CD8-positive, alpha-beta memory T cell (primary cell): ENCODE results near the gene KLHDC8B. TPM values are rescaled to one million over a fixed set of nuclear protein-coding genes. Genes with fewer than 3 reads are reported as not detected.
"Not testable (repeated sequence)": the region's sequence is repeated elsewhere in the genome, so short reads cannot be mapped to it uniquely, and the experiment has no call there.

Source experiments
- CTCF ChIA-PET: fragments of 350-600 bp; sonication (Branson Sonifier 250); formaldehyde crosslinking; loops from one replicate; lab custom pipeline; 2021; ENCODE audit warnings: antibody characterized with exemption; lab: Charles Lee
- POLR2A ChIA-PET: fragments of 350-600 bp; sonication (Branson Sonifier 250); formaldehyde crosslinking; loops from one replicate; lab custom pipeline; 2021; ENCODE audit warnings: antibody characterized with exemption; lab: Charles Lee
- DNase-seq, 5 donors: peaks; one replicate each; pipeline versions ENCODE4 v3.0.0 to v3.0.0-alpha.2; 2020 to 2022; ENCODE audit warnings: mixed read lengths in 1 of 5
- H3K27ac ChIP-seq: one replicate; pipeline ENCODE4 v1.7.0; 2013; ENCODE audit warnings: low read depth, mild to moderate bottlenecking, low read length, moderate library complexity
- H3K27me3 ChIP-seq: 2 replicates; pipeline ENCODE4 v1.7.0; 2013; ENCODE audit warnings: low read length, mild to moderate bottlenecking; ENCODE audit not compliant: insufficient read depth, poor library complexity, severe bottlenecking
- H3K36me3 ChIP-seq: 2 replicates; pipeline ENCODE4 v1.7.0; 2013; ENCODE audit warnings: mild to moderate bottlenecking, low read length, moderate library complexity; ENCODE audit not compliant: insufficient read depth
- H3K4me1 ChIP-seq: 2 replicates; pipeline ENCODE4 v1.7.0; 2013; ENCODE audit warnings: mild to moderate bottlenecking, low read length, moderate library complexity; ENCODE audit not compliant: insufficient read depth
- H3K4me3 ChIP-seq: 2 replicates; pipeline ENCODE4 v1.7.0; 2013; ENCODE audit warnings: mild to moderate bottlenecking, low read length
- H3K9me3 ChIP-seq: 2 replicates; pipeline ENCODE4 v1.7.0; 2013; ENCODE audit warnings: mild to moderate bottlenecking, low read length
- H3K27ac Mint-ChIP-seq, 8 donors: one replicate each; pipeline ENCODE4 v1.8.0; 2020 to 2021; ENCODE audit warnings: mixed read lengths in 8 of 8, mild to moderate bottlenecking in 6 of 8, inconsistent platforms in 3 of 8, moderate library complexity in 3 of 8
- H3K27me3 Mint-ChIP-seq, 2 donors: one replicate each; pipeline ENCODE4 v1.8.0; 2020 to 2021; ENCODE audit warnings: mixed read lengths in 2 of 2, mild to moderate bottlenecking in 1 of 2, moderate library complexity in 1 of 2
- H3K36me3 Mint-ChIP-seq, 3 donors: one replicate each; pipeline ENCODE4 v1.8.0; 2020 to 2021; ENCODE audit warnings: mixed read lengths in 3 of 3, inconsistent platforms in 1 of 3, mild to moderate bottlenecking in 1 of 3
- H3K4me1 Mint-ChIP-seq, 3 donors: one replicate each; pipeline ENCODE4 v1.8.0; 2020 to 2021; ENCODE audit warnings: mixed read lengths in 3 of 3, inconsistent platforms in 1 of 3, mild to moderate bottlenecking in 1 of 3
- H3K4me3 Mint-ChIP-seq, 7 donors: one replicate each; pipeline ENCODE4 v1.8.0; 2020 to 2021; ENCODE audit warnings: mixed read lengths in 7 of 7, mild to moderate bottlenecking in 6 of 7, moderate library complexity in 4 of 7, inconsistent platforms in 2 of 7
- H3K9me3 Mint-ChIP-seq, 5 donors: one replicate each; pipeline ENCODE4 v1.8.0; 2020 to 2022; ENCODE audit warnings: mixed read lengths in 5 of 5, mild to moderate bottlenecking in 3 of 5, moderate library complexity in 2 of 5, inconsistent platforms in 1 of 5
- polyA plus RNA-seq: library from polyadenylated mRNA; unstranded; fragments of 300-500 nt; fragmentation: Illumina TruSeq; gene quantifications from one replicate; pipeline ENCODE4 v1.2.3, GENCODE V29; 2021
- total RNA-seq, 2 experiments: library from RNA; stranded (reverse); gene quantifications; one replicate each; pipeline ENCODE4 v1.2.3, GENCODE V29; 2021

KLHDC8B gene
- total and polyA plus RNA-seq, 3 experiments from 2014 or later: 3.0 to 4.1 (median 3.5) TPM

DNA sequence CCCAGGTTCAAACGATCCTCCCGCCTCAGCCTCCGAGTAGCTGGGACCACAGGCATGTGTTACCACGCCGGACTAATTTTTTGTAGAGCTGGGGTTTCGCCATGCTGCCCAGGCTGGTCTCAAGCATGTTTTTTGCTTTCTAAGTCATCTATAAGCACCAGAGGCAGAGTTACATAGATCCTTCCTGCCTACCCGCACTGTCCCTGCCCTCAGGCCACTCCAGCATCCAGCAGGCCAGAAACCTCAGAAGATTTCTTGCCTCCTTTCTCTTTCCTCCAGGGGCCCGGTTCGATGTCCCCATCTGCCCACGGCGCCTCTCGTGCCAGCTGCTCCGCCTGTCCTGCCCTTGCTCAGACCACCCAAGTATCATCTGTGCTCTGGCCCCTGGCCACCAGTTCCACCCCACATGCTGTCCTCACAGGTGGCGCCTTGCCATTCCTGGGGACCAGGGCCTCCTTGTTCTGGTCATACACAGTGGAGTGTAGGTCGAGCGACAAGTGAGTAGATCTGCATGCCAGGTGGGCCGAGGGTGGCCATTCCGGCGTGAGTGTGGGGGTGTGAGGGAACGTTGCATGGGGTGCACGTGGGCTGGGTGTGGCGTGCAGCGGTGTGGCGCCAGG is 27.3 kb downstream of the KLHDC8B start:
- Mint-ChIP-seq H3K27ac (peak overlapping the region in 1 of 8 donors; percentile 36), H3K4me3 (no peak overlapping the region), H3K27me3 (peaks cover 11 to 22% of the 10 kb centered on the region in 2 donors), H3K4me1 (no peaks in the 10 kb centered on the region), H3K9me3 (no peaks in the 10 kb centered on the region), H3K36me3 (no peaks in the 10 kb centered on the region)
- Histone ChIP-seq H3K36me3 (no peaks in the 10 kb centered on the region), H3K27ac (no peak overlapping the region), H3K4me3 (no peak overlapping the region), H3K27me3 (no peaks in the 10 kb centered on the region), H3K4me1 (no peaks in the 10 kb centered on the region), H3K9me3 (no peaks in the 10 kb centered on the region)
- no peak for DNase-seq
- ChIA-PET CTCF (no interaction called here), POLR2A (no interaction called here)

DNA sequence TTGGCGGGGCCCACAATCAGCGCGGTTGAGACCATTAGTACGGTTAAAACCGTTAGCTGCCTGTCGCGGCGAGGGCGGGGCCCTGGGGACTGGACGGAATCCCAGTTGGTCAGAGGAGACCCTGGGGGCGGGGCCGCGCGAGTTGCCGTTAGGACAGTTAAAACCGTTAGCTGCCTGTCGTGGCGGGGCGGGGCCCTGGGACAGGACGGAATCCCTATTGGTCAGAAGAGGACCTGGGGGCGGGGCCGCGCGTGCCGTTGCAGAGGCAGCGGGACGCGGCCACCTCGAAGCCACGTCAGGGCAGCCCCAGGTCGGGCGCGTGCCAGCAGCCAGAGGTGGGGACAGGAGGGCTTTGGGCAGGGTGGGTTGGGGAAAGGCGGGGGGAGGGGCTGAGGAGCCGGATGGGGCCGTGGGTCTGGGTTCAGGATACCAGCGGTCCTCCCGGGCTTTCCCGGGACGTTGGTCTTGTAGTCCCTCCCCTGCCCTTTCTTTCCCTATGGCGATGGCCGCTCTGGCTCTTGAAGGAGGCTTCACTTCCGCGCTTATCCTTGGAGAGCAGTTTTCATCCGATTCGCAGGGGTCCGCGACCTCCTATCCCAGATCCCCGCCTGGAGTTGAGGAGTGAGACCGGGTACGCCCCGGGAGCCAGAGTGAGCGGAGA is 28.0 kb downstream of the KLHDC8B start:
- POLR2A ChIA-PET: no interaction called here
- Mint-ChIP-seq H3K4me1 (no peaks in the 10 kb centered on the region), H3K9me3 (no peaks in the 10 kb centered on the region)

DNA sequence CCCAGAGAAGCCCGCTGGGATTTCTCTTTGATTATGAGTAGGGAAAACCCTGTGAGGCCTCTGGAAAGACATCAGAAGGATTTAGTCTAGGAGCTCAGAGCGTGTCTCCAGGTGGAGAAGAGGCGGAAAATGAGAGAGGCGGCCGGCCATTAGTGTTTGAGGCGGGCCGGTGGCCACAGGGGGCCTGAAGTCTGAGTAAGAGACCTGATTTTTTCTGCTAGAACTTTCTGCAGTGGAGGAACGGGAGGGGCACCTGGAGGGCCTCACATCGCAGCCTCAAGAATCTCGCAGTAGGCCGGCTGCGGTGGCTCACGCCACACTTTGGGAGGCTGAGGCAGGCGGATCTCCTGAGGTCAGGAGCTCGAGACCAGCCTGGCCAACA is 28.5 kb downstream of the KLHDC8B start:
- Histone ChIP-seq H3K27ac (no peak overlapping the region), H3K36me3 (no peaks in the 10 kb centered on the region), H3K27me3 (no peaks in the 10 kb centered on the region), H3K4me1 (no peaks in the 10 kb centered on the region), H3K4me3 (no peak overlapping the region), H3K9me3 (no peaks in the 10 kb centered on the region)
- Mint-ChIP-seq H3K27ac (no peak overlapping the region), H3K4me1 (no peaks in the 10 kb centered on the region), H3K36me3 (no peaks in the 10 kb centered on the region), H3K27me3 (peaks cover 11 to 25% of the 10 kb centered on the region in 2 donors), H3K9me3 (no peaks in the 10 kb centered on the region), H3K4me3 (no peak overlapping the region)
- ChIA-PET CTCF (no interaction called here), POLR2A (no interaction called here)
- no peak for DNase-seq

More for the DNA sequence above, 28.0 kb downstream of the KLHDC8B start:
- no peak overlapping the region for H3K27ac Mint-ChIP-seq
- no peaks in the 10 kb centered on the region for H3K27me3 ChIP-seq
- no peak for DNase-seq
- no peaks in the 10 kb centered on the region for H3K4me1 ChIP-seq
- no peaks in the 10 kb centered on the region for H3K9me3 ChIP-seq
- H3K4me3 Mint-ChIP-seq: no peak overlapping the region
- CTCF ChIA-PET: no interaction called here
- no peak overlapping the region for H3K4me3 ChIP-seq
- H3K27ac ChIP-seq: no peak overlapping the region
- no peaks in the 10 kb centered on the region for H3K36me3 ChIP-seq
- peaks cover 11 to 24% of the 10 kb centered on the region in 2 donors for H3K27me3 Mint-ChIP-seq
- no peaks in the 10 kb centered on the region for H3K36me3 Mint-ChIP-seq

DNA sequence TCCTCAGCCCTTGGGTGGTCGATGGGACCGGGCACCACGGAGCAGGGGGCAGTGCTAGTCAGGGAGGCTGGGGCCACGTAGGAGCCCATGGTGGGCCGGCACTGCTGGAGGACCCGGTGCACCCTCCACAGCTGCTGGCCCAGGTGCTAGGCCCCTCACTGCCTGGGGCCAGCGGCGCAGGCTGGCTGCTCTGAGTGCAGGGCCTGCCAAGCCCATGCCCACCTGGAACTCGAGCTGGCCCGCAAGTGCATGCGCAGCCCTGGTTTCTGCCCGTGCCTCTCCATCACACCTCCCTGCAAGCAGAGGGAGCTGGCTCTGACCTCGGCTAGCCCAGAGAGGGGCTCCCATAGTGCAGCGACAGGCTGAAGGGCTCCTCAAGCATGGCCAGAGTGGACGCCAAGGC is 42.1 kb downstream of the KLHDC8B start:
- Mint-ChIP-seq H3K4me3 (no peak overlapping the region), H3K36me3 (no peaks in the 10 kb centered on the region), H3K27ac (no peak overlapping the region), H3K4me1 (no peaks in the 10 kb centered on the region), H3K9me3 (no peaks in the 10 kb centered on the region), H3K27me3 (peaks cover 1 to 13% of the 10 kb centered on the region in 2 donors)
- CTCF ChIA-PET: no interaction called here
- Histone ChIP-seq H3K4me3 (no peak overlapping the region), H3K36me3 (no peaks in the 10 kb centered on the region), H3K27ac (no peak overlapping the region), H3K4me1 (no peaks in the 10 kb centered on the region), H3K9me3 (no peaks in the 10 kb centered on the region), H3K27me3 (no peaks in the 10 kb centered on the region)
- POLR2A ChIA-PET: interaction anchor here (0.6 kb wide), 1 partner anchor 33 kb away, joined by 7 read pairs; no protein-coding TSS in a partner anchor
- no peak for DNase-seq

DNA sequence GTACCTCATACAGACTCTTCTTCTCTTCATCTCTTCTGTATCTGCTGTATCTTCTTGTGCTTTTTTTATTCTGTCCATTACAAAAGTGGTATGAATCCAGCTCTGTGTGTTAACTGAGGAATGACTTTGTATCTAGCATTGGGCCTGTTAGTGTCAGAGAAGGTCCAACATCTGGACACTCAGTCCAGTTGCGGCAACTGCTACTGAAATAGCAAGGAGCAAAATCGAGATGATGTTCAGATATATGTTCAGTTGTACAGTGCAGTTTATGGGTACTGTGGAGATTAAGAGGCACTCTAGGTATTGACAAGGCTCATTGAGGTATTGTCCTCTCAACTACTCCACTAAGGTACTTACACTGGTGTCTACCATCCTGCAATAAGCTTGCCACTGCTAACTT is 42.6 kb downstream of the KLHDC8B start:
- H3K36me3 Mint-ChIP-seq: no peaks in the 10 kb centered on the region
- H3K27me3 Mint-ChIP-seq: peaks cover 0 to 13% of the 10 kb centered on the region in 2 donors
- Histone ChIP-seq H3K9me3 (no peaks in the 10 kb centered on the region), H3K27ac (no peak overlapping the region), H3K27me3 (no peaks in the 10 kb centered on the region), H3K36me3 (no peaks in the 10 kb centered on the region), H3K4me1 (no peaks in the 10 kb centered on the region), H3K4me3 (no peak overlapping the region)
- ChIA-PET POLR2A (interaction anchor here (0.6 kb wide), 1 partner anchor 34 kb away, joined by 7 read pairs; no protein-coding TSS in a partner anchor), CTCF (no interaction called here)
- H3K27ac Mint-ChIP-seq: no peak overlapping the region
- H3K4me1 Mint-ChIP-seq: no peaks in the 10 kb centered on the region
- H3K9me3 Mint-ChIP-seq: no peaks in the 10 kb centered on the region
- no peak for DNase-seq
- H3K4me3 Mint-ChIP-seq: no peak overlapping the region

DNA sequence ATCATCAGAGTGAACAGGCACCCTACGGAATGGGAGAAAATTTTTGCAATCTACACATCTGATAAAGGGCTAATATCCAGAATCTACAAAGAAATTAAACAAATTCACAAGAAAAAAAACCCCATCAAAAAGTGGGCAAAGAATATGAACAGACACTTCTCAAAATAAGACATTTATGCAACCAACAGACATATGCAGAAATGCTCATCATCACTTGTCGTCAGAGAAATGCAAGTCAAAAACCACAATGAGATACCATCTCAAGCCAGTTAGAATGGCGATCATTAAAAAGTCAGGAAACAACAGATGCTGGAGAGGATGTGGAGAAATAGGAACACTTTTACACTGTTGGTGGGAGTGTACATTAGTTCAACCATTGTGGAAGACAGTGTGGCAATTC is 45.3 kb downstream of the KLHDC8B start:
- H3K27me3 ChIP-seq, H3K9me3 ChIP-seq, POLR2A ChIA-PET, H3K36me3 ChIP-seq, H3K9me3 Mint-ChIP-seq, DNase-seq, H3K4me3 ChIP-seq, H3K4me1 Mint-ChIP-seq, H3K27ac Mint-ChIP-seq, H3K4me3 Mint-ChIP-seq, CTCF ChIA-PET, H3K27ac ChIP-seq, H3K36me3 Mint-ChIP-seq, H3K4me1 ChIP-seq: not testable (repeated sequence)
- peaks cover 4 to 21% of the 10 kb centered on the region in 2 donors for H3K27me3 Mint-ChIP-seq

DNA sequence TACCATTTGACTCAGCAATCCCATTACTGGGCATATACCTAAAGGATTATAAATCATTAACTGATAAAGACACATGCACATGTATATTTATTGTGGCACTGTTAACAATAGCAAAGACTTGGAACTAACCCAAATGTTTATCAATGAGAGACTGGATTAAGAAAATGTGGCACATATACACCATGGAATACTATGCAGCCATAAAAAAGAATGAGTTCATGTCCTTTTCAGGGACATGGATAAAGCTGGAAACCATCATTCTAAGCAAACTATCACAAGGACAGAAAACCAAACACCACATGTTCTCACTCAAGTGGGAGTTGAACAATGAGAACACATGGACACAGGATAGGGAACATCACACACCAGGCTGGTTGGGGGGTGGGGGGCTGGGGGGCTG is 45.7 kb downstream of the KLHDC8B start:
- H3K4me3 ChIP-seq, CTCF ChIA-PET, H3K4me1 ChIP-seq, H3K27ac ChIP-seq, H3K27ac Mint-ChIP-seq, H3K9me3 Mint-ChIP-seq, POLR2A ChIA-PET, H3K4me3 Mint-ChIP-seq, H3K4me1 Mint-ChIP-seq, DNase-seq, H3K27me3 ChIP-seq, H3K36me3 Mint-ChIP-seq, H3K9me3 ChIP-seq, H3K36me3 ChIP-seq: not testable (repeated sequence)
- peaks cover 4 to 21% of the 10 kb centered on the region in 2 donors for H3K27me3 Mint-ChIP-seq

DNA sequence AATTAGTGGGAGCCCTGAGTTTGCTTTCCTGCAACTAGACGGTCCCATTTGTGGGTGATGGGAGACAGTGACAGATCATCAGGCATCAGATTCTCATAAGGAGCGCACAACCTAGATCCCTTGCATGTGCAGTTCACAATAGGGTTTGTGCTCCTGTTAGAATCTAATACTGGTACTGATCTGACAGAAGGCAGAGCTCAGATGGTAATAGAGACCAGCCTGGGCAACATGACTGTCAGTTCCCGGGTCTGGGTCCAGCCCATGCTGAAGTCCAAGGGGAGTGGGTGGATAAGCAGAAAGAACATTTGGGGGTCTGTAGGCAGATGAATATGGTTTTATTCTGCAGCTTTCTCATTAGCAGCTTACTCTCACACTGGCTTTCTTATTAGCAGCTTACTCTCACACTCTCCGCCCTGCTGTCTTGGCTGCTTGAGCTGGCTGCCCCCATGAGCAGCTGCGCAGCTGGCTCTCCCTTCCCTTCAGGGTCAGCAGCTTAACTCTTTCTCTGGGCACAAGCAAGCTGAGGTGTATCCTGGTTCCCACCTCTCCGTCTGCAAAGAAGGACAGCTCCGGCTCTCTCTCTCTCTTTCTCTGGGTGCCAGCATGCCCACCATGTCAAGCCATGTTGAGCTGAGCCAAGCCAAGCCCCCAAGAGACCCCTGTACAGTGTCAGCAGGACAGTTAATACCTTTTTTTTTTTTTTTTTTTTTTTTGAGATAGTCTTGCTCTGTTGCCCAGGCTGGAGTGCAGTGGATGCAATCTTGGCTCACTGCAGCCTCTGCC is 46.5 kb downstream of the KLHDC8B start:
- Histone ChIP-seq H3K27me3 (no peaks in the 10 kb centered on the region), H3K27ac (no peak overlapping the region), H3K9me3 (no peaks in the 10 kb centered on the region), H3K36me3 (no peaks in the 10 kb centered on the region), H3K4me3 (no peak overlapping the region), H3K4me1 (no peaks in the 10 kb centered on the region)
- CTCF ChIA-PET: no interaction called here
- POLR2A ChIA-PET: no interaction called here
- Mint-ChIP-seq H3K4me3 (no peak overlapping the region), H3K27me3 (peaks cover 4 to 17% of the 10 kb centered on the region in 2 donors), H3K9me3 (peaks cover 0 to 5% (median 0%) of the 10 kb centered on the region in 5 donors), H3K36me3 (peaks cover 0 to 3% (median 0%) of the 10 kb centered on the region in 3 donors), H3K27ac (no peak overlapping the region), H3K4me1 (no peaks in the 10 kb centered on the region)
- no peak for DNase-seq
